HepG2 (cell line): ENCODE results near the gene MAFF. TPM values are rescaled to one million over a fixed set of nuclear protein-coding genes. Genes with fewer than 3 reads are reported as not detected.
A peak's percentile ranks its signal among the peaks of the same experiment; 100 is the strongest.

ENCODE experiments used
- ATAC-seq: fragments of 200-7000 bp; cut with Tn5 transposase; 3 replicates; pipeline ENCODE4 v1.9.1; 2020; ENCODE audit warnings: mild to moderate bottlenecking, moderate library complexity
- BruUV-seq: library from RNA; stranded (reverse); fragments of 400-500 nt; replicated peaks from 2 replicates; lab custom pipeline; 2021; lab: Mats Ljungman, UMichigan
- CTCF ChIA-PET: fragments of 300-600 bp; formaldehyde crosslinking; extraction: SDS; loops from one replicate; lab custom pipeline; 2021; ENCODE audit warnings: low total read pairs, inconsistent platforms, low intra/inter-chr PET ratio; lab: Yijun Ruan, JAX
- POLR2A ChIA-PET: fragments of 350-600 bp; sonication (Branson Sonifier 250); formaldehyde crosslinking; loops from one replicate; lab custom pipeline; 2020; ENCODE audit warnings: antibody characterized with exemption, inconsistent platforms; lab: Yijun Ruan, JAX
- DNase-seq: peaks from one replicate; pipeline ENCODE4 v3.0.0-alpha.2; 2015; ENCODE audit warnings: low spot score
- FAIRE-seq: peaks from 3 replicates; lab custom pipeline; 2011; peaks lifted over from hg19 to GRCh38; lab: Jason Lieb, UNC
- H2AFZ ChIP-seq: one replicate; pipeline ENCODE4 v1.6.1; 2011; ENCODE audit warnings: low read length, inconsistent platforms
- H3K27ac ChIP-seq: fragments of 300-600 bp; 3 replicates; pipeline ENCODE4 v1.8.0; 2011; ENCODE audit warnings: mixed run types, mild to moderate bottlenecking, mixed read lengths, low read length, inconsistent platforms; ENCODE audit not compliant: insufficient read depth; ENCODE audit errors: extremely low read length
- H3K27me3 ChIP-seq, 2 experiments: fragments of 200-600 bp in 1 of 2; 2 replicates in 1 of 2; 3 replicates in 1 of 2; pipeline versions ENCODE4 v1.6.0 to v1.8.0; 2011; ENCODE audit warnings: low read length in 2 of 2, mild to moderate bottlenecking in 2 of 2, moderate library complexity in 2 of 2, inconsistent platforms in 1 of 2; ENCODE audit not compliant: insufficient read depth in 2 of 2, control insufficient read depth in 1 of 2
- H3K36me3 ChIP-seq, 2 experiments: fragments of 200-600 bp in 1 of 2; replicated peaks in 1 of 2; 2 replicates in 1 of 2; 3 replicates in 1 of 2; pipeline versions ENCODE4 v1.5.1 to v1.8.0; 2011; ENCODE audit warnings: low read length in 2 of 2, inconsistent platforms in 1 of 2; ENCODE audit not compliant: insufficient read depth in 2 of 2, control insufficient read depth in 1 of 2
- H3K4me1 ChIP-seq: 2 replicates; pipeline ENCODE4 v1.5.1; 2012; ENCODE audit warnings: low read length, inconsistent platforms; ENCODE audit not compliant: insufficient read depth
- H3K4me2 ChIP-seq: 2 replicates; pipeline ENCODE4 v1.6.0; 2011; ENCODE audit warnings: low read depth, low read length, inconsistent platforms
- H3K4me3 ChIP-seq, 3 experiments: fragments of 200-600 bp in 1 of 3; sonication (generic), shearing (Covaris generic) in 1 of 3; replicated peaks in 1 of 3; 2 replicates each; pipeline ENCODE4 v1.5.1; 2011 to 2016; ENCODE audit warnings: low read length in 3 of 3, inconsistent platforms in 2 of 3, low read depth in 2 of 3, mild to moderate bottlenecking in 2 of 3, control low read depth in 1 of 3, mixed read lengths in 1 of 3; ENCODE audit not compliant: insufficient read depth in 1 of 3
- H3K79me2 ChIP-seq: one replicate; pipeline ENCODE4 v1.6.1; 2011; ENCODE audit warnings: low read length, inconsistent platforms; ENCODE audit not compliant: insufficient read depth
- H3K9ac ChIP-seq: 2 replicates; pipeline ENCODE4 v1.6.0; 2011; ENCODE audit warnings: mild to moderate bottlenecking, low read depth, low read length, inconsistent platforms; ENCODE audit not compliant: insufficient read depth
- H3K9me3 ChIP-seq: 2 replicates; pipeline ENCODE4 v1.5.1; 2012; ENCODE audit warnings: mild to moderate bottlenecking, low read length
- H4K20me1 ChIP-seq: 2 replicates; pipeline ENCODE4 v1.6.0; 2011; ENCODE audit warnings: inconsistent platforms, mild to moderate bottlenecking, low read length, moderate library complexity; ENCODE audit not compliant: insufficient read depth
- BRD4 ChIP-seq: sonication (generic); formaldehyde crosslinking; IDR thresholded peaks from 2 replicates; pipeline ENCODE4 v1.4.0; 2020; ENCODE audit warnings: missing genetic modification reagents
- CSRNP2 ChIP-seq: sonication (generic); formaldehyde crosslinking; conservative IDR thresholded peaks from 2 replicates; pipeline ENCODE4 v1.8.0; 2022; ENCODE audit warnings: low read depth, missing genetic modification reagents
- HNRNPL ChIP-seq: fragments of 200-400 bp; formaldehyde crosslinking; IDR thresholded peaks from 2 replicates; pipeline ENCODE4 v1.6.1; 2017; ENCODE audit warnings: mild to moderate bottlenecking, low read depth, low read length
- MLX ChIP-seq: IDR thresholded peaks from 2 replicates; pipeline ENCODE4 v1.6.1; 2016
- MYC ChIP-seq: sonication (generic); formaldehyde crosslinking; IDR thresholded peaks from 2 replicates; pipeline ENCODE4 v1.9.0; 2021; ENCODE audit warnings: missing genetic modification reagents, borderline replicate concordance
- NAIF1 ChIP-seq: sonication (generic); formaldehyde crosslinking; IDR thresholded peaks from 2 replicates; pipeline ENCODE4 v1.5.0; 2020; ENCODE audit warnings: mild to moderate bottlenecking, missing genetic modification reagents, borderline replicate concordance
- NCOA5 ChIP-seq: sonication (generic); formaldehyde crosslinking; IDR thresholded peaks from 2 replicates; pipeline ENCODE4 v1.4.0; 2020; ENCODE audit warnings: missing genetic modification reagents
- SP4 ChIP-seq: sonication (generic); formaldehyde crosslinking; IDR thresholded peaks from 2 replicates; pipeline ENCODE4 v1.8.1; 2023; ENCODE audit warnings: mild to moderate bottlenecking, missing genetic modification reagents
- ZBTB33 ChIP-seq: sonication (generic); formaldehyde crosslinking; IDR thresholded peaks from 2 replicates; pipeline ENCODE4 v1.4.0; 2020; ENCODE audit warnings: missing genetic modification reagents
- ZFX ChIP-seq: sonication (generic); formaldehyde crosslinking; IDR thresholded peaks from 2 replicates; pipeline ENCODE4 v1.4.0; 2020; ENCODE audit warnings: mild to moderate bottlenecking, low read depth, missing genetic modification reagents, moderate library complexity
- ZMYM3 ChIP-seq: sonication (generic); formaldehyde crosslinking; IDR thresholded peaks from 2 replicates; pipeline ENCODE4 v1.5.1; 2020; ENCODE audit warnings: mild to moderate bottlenecking, missing genetic modification reagents
- ZNF496 ChIP-seq: sonication (generic); formaldehyde crosslinking; IDR thresholded peaks from 2 replicates; pipeline ENCODE4 v1.8.1; 2023; ENCODE audit warnings: mild to moderate bottlenecking, moderate library complexity, missing genetic modification reagents; ENCODE audit not compliant: insufficient replicate concordance
- ZNF629 ChIP-seq: sonication (generic); formaldehyde crosslinking; conservative IDR thresholded peaks from 2 replicates; pipeline ENCODE4 v1.5.0; 2020; ENCODE audit warnings: missing genetic modification reagents
- ZNF761 ChIP-seq: sonication (generic); formaldehyde crosslinking; conservative IDR thresholded peaks from 2 replicates; pipeline ENCODE4 v1.4.0; 2020; ENCODE audit warnings: mild to moderate bottlenecking, missing genetic modification reagents
- WGBS: methylation state at CpG from one replicate; pipeline ENCODE4 v1.1.6; 2017; ENCODE audit warnings: low lambda C conversion rate; 5-methylcytosine and 5-hydroxymethylcytosine counted together
- in situ Hi-C: cut with HindIII; loops from 2 replicates; pipeline ENCODE4 v1.10.0; 2017; ENCODE audit warnings: low pct_unique_long_range_greater_than_20kb; ENCODE audit not compliant: extremely low pct_ligation_motif_present
- intact Hi-C: fragments of 100-400 bp; cut with micrococcal nuclease; formaldehyde crosslinking; loops from one replicate; pipeline ENCODE4 v1.10.0; 2022; ENCODE audit not compliant: unreplicated experiment
- polyA plus RNA-seq, 8 experiments: library from polyadenylated mRNA; depleted of rRNA in 3 of 8; stranded (reverse) in 7 of 8; unstranded in 1 of 8; fragments of >200 nt; fragmentation: Illumina TruSeq in 4 of 8; extraction: Trizol in 4 of 8; gene quantifications; 2 replicates each; pipeline versions ENCODE4 v1.2.1 to v1.2.3, GENCODE V29; 2011 to 2016; ENCODE audit warnings: low read depth in 4 of 8, missing spikeins in 1 of 8, mixed read lengths in 1 of 8; ENCODE audit not compliant: insufficient read depth in 1 of 8
- total RNA-seq, 5 experiments: library from RNA; depleted of rRNA; stranded (reverse); fragments of >200 nt; fragmentation: Illumina TruSeq; extraction: Trizol; gene quantifications; 2 replicates each; pipeline ENCODE4 v1.2.3, GENCODE V29; 2016; ENCODE audit warnings: low read depth in 1 of 5

Gene MAFF
- total and polyA plus RNA-seq, 2 of the 13 experiments (the other 11 are each of a cell fraction or from before 2014, with no cell fraction given) = 5.4 to 14.3 TPM

- intact Hi-C loops (no loop called here), in situ Hi-C loops (no loop called here)
- TF ChIP-seq MYC (no peak), HNRNPL (0 out of 2 replicates have a peak, but pooled peaks have one; percentile 32), ZBTB33 (peak; percentile 25; the same call in 1 of the 2 replicates)
- DNase-seq (no peak), ATAC-seq (no peak), FAIRE-seq (no peak)
- Histone ChIP-seq H3K27ac (no peak overlapping the region), H3K9ac (no peak overlapping the region), H2AFZ (no peak overlapping the region), H3K9me3 (no peaks in the 10 kb centered on the region), H3K4me1 (peaks cover 23% of the 10 kb centered on the region), H3K4me2 (no peak overlapping the region), H3K79me2 (no peaks in the 10 kb centered on the region), H4K20me1 (no peaks in the 10 kb centered on the region), H3K27me3 (no peaks in the 10 kb centered on the region), H3K4me3 (no peak overlapping the region), H3K36me3 (peaks cover 1 to 13% of the 10 kb centered on the region in 2 experiments; a peak in 4 of 5 replicates)
- ChIA-PET CTCF (no interaction called here), POLR2A (interaction anchor here (0.6 kb wide), 1 partner anchor 84 kb away, joined by 3 read pairs; no protein-coding TSS in a partner anchor)
- 96% methylated on average over 7 of the region's 22 CpGs for WGBS
- no TSS peak for BruUV-seq
Observed at GRCh38 chr22:38220653-38221386, 19.0 kb downstream of the MAFF start.

DNA sequence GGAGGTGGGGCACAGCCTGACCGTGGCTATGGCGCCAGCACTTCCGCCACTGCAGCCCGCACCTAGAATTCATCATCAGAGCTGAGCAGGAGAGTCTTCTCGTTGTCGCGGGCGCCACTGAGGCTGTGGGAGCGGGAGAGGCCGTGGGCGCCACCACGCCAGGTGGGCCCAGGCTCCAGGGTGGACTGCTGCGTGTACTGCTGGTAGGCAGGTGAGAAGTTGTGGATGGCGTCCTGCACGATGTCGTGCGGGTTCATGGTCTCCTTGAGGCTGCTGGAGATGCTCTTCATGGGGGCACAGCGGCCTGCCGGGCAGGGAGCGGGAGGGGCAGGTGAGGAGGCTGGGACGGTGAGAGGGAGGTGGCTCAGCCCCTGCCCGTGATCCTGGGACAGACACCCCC, 19.6 kb downstream of the MAFF start:
- H3K9me3 ChIP-seq = no peaks in the 10 kb centered on the region
- H3K36me3 ChIP-seq = peaks cover 1 to 12% of the 10 kb centered on the region in 2 experiments; a peak in 4 of 5 replicates
- BruUV-seq = no TSS peak
- ChIA-PET CTCF (no interaction called here), POLR2A (interaction anchor here (0.6 kb wide), 1 partner anchor 85 kb away, joined by 3 read pairs; no protein-coding TSS in a partner anchor)
- H3K27ac ChIP-seq = no peak overlapping the region
- H3K27me3 ChIP-seq = no peaks in the 10 kb centered on the region
- no peak overlapping the region for H3K9ac ChIP-seq
- ATAC-seq (no peak), DNase-seq (no peak), FAIRE-seq (no peak)
- WGBS = 97% methylated on average over 21 of the region's 22 CpGs
- H2AFZ ChIP-seq = no peak overlapping the region
- H3K4me3 ChIP-seq = no peak overlapping the region
- no peak overlapping the region for H3K4me2 ChIP-seq
- intact Hi-C loops = no loop called here
- in situ Hi-C loops = no loop called here
- peaks cover 23% of the 10 kb centered on the region for H3K4me1 ChIP-seq
- no peaks in the 10 kb centered on the region for H4K20me1 ChIP-seq
- H3K79me2 ChIP-seq = no peaks in the 10 kb centered on the region
- TF ChIP-seq NCOA5 (no peak), ZNF496 (CRISPR knock-in tag) (no peak), NAIF1 (CRISPR knock-in tag) (no peak), BRD4 (CRISPR knock-in tag) (no peak), ZMYM3 (CRISPR knock-in tag) (no peak), ZNF761 (CRISPR knock-in tag) (no peak), MLX (CRISPR knock-in tag) (no peak), ZFX (CRISPR knock-in tag) (no peak), CSRNP2 (CRISPR knock-in tag) (no peak), SP4 (CRISPR knock-in tag) (no peak), ZNF629 (CRISPR knock-in tag) (no peak)
